Measurements from ENCODE around the gene C16orf74.

The C16orf74 gene

GRCh38 chr16:85668676-85669424 is 82.0 kb downstream of the C16orf74 start:
- DNase-seq, result no peak

- no peak for DNase-seq
Measured at GRCh38 chr16:85667841-85668413, 83.0 kb downstream of the C16orf74 start.

- DNase-seq, result no peak
Measured at GRCh38 chr16:85667261-85667660, 83.6 kb downstream of the C16orf74 start.

GRCh38 chr16:85665929-85666328 is 85.0 kb downstream of the C16orf74 start:
- no peak for DNase-seq

GRCh38 chr16:85665373-85665740 is 85.5 kb downstream of the C16orf74 start:
- DNase-seq, result no peak

GRCh38 chr16:85664580-85665372 is 86.1 kb downstream of the C16orf74 start:
- no peak for DNase-seq

GRCh38 chr16:85663891-85664321 is 87.0 kb downstream of the C16orf74 start:
- DNase-seq, result no peak

GRCh38 chr16:85662976-85663830 is 87.7 kb downstream of the C16orf74 start:
- no peak for DNase-seq

- DNase-seq, result no peak
Measured at GRCh38 chr16:85662482-85662812, 88.4 kb downstream of the C16orf74 start.

- DNase-seq, result no peak
Measured at GRCh38 chr16:85661740-85662481, 89.0 kb downstream of the C16orf74 start.

- DNase-seq, result no peak
Measured at GRCh38 chr16:85660843-85661739, 89.8 kb downstream of the C16orf74 start.

- DNase-seq, result peak; percentile 56 to 64
Measured at GRCh38 chr16:85659805-85660511, 90.9 kb downstream of the C16orf74 start.

- no peak for DNase-seq
Measured at GRCh38 chr16:85659336-85659735, 91.6 kb downstream of the C16orf74 start.

- DNase-seq, result no peak
Measured at GRCh38 chr16:85658504-85659326, 92.2 kb downstream of the C16orf74 start.

- no peak for DNase-seq
Measured at GRCh38 chr16:85657996-85658395, 92.9 kb downstream of the C16orf74 start.

Measured in inflammatory macrophage (primary cell).